Central memory CD4-positive, alpha-beta T cell (primary cell): ENCODE data around the gene SKA1.
"Not testable (repeated sequence)": the region's sequence is repeated elsewhere in the genome, so short reads cannot be mapped to it uniquely, and the experiment has no call there.

Experiments used
- DNase-seq: peaks from one replicate; pipeline ENCODE4 v3.0.0; 2022

The SKA1 gene

DNA sequence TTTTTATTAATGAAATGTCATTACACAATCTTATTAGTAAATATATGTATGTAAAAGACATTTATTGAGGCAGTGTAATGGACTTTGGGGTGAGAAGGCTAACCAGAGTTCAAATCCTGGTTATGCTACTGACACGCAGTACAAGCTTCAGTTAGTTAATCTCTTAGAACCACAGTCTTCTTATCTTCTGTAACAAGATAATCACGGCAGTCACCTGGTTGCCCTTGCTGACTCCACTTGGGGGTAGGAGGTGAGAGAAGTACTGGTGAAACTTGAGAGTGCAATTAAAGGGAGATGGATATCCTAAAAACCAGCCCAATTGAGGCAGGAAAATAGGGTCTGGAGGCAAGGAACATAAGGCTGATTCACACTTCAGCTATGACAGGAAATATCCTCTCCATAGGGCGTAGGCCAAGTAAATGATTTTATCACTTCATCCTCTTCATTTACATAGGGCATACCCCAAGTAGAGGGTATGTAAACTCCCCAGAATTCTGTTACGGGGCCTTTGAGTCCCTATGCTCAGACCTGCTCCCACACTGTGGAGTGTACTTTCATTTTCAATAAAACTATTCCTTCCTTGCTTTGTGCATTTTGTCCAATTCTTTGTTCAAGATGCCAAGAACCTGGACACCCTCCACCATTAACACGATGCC lies 21.3 kb downstream of the SKA1 start:
- no peak for DNase-seq

DNA sequence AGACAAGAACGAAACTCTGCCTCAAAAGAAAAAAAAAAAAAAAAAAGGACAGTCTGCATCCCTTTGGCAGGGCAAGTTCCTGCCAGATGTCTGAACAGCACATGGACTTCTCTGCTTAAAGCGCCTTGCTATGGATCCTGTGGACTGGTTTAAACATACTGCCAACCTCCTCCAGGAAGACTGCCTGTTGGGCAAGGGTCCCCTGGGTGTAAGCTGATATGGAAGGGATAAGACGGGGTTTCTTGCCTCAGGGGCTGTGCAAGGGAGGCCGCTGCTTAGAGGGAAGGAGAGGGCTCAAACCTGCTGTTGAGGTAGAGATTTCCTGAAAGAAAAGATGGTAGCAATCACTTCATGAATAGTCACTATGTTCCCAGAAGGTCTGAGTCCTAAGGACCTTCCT lies 22.2 kb downstream of the SKA1 start:
- no peak for DNase-seq

DNA sequence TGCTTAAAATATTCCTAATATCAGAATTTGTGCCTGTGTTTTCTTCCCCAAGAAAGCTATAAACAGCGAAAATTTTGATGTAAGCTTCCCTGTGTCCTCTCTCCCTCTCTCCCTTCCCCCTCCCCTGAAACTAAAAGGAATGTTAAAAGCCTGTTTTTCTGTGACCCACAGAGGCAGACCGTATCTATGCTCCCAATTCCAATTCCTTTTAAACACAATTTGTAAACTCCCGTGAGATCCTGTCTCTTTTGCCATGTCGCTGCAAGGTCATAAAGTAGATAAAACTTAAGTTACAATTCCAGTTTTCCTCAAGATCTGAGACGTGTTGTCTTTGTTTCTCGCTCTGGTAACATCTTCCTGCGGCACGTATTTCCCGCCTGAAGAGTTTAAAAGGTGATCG lies 23.3 kb downstream of the SKA1 start:
- no peak for DNase-seq

DNA sequence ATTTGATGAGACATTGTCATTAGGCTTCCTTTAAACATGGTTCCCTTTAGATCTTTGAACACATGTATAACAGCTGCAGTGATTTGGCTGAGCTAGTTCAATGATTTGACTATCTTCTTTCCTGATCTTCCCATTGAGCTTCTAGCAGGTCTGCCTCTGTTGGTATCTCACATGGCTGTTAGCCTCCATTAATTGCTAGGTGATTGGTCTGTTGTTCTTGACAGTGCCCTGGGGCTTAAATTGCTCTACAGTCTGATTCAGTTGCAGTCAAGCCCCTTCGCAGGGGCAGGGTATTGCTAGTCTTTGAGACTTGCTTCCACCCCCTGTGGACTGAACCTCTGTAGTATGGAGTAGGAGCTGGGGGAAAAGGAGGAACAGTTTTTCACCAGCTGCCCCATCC lies 24.1 kb downstream of the SKA1 start:
- DNase-seq = no peak

DNA sequence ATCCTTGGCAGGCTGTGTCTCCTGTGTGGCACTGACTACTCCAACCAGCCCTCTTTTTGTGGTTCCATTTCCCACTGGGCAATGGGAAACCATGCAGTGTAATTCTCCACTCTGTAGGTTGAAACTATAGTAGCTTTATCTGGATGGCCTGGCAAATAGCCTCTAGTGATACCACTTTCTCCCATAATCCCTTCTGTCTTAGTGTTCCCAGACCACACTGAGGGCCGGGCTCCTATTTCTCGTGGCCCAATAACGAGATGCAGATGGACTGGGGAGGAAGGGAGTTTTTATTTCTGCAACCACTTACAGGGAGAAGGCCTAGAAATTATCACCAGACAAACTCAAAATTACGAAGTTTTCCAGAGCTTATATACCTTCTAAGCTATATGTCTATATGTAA lies 24.7 kb downstream of the SKA1 start:
- no peak for DNase-seq

DNA sequence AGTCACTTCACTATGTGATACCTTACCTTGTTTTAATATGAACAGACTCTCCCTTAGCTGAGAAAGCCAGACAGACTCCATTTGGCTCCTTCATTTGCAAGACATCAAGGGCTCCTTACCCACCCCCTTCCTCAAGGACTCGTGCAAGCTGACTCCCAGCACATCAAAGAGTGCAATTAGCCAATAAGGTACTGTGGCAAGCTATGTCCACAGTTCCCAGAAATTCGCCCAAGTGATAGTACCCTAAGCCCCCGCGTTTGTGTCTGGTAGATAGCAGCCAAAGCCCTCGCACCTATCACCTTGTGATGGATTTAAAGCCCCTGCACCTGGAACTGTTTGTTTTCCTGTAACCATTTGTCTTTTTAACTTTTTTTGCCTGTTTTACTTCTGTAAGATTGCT lies 25.6 kb downstream of the SKA1 start:
- DNase-seq = not testable (repeated sequence)

DNA sequence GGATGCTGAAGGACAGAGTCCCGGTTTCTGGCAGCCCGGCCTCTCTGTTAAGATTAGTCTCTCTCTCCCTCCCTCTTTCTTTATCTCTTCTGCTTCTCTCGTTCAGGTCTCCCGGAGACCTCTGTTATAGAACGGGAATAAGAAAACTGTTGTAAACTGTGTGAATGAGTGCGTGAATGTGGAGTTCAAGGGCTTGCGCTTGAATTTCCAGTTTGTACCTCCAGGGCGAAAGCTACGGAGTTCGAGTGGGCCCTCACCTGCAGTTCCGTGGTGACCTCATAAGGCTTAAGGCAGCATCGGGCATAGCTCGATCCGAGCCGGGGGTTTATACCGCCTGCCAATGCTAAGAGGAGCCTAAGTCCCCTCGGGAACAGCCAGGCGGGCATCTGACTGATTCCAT lies 26.4 kb downstream of the SKA1 start:
- DNase-seq = no peak

DNA sequence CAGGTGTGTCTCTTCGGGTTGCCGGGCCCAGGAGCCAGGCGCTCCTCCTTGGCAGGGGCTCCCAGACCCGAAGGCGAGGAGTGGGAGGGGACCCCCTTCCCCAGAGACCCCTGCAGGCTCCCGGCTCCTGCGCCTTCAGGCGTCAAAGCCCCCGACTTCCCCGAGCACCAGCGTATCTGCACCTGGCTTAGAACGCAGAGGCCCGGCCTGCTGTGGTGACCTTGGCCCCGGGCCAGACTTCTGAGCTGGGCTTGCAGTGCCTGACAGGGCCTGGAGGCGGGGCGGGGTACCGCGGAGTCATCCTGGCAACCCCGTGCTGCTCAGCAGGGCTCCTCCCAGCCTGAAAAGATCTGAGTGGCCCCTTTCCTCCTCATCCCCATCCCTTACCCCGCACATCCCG lies 27.0 kb downstream of the SKA1 start:
- DNase-seq = no peak

DNA sequence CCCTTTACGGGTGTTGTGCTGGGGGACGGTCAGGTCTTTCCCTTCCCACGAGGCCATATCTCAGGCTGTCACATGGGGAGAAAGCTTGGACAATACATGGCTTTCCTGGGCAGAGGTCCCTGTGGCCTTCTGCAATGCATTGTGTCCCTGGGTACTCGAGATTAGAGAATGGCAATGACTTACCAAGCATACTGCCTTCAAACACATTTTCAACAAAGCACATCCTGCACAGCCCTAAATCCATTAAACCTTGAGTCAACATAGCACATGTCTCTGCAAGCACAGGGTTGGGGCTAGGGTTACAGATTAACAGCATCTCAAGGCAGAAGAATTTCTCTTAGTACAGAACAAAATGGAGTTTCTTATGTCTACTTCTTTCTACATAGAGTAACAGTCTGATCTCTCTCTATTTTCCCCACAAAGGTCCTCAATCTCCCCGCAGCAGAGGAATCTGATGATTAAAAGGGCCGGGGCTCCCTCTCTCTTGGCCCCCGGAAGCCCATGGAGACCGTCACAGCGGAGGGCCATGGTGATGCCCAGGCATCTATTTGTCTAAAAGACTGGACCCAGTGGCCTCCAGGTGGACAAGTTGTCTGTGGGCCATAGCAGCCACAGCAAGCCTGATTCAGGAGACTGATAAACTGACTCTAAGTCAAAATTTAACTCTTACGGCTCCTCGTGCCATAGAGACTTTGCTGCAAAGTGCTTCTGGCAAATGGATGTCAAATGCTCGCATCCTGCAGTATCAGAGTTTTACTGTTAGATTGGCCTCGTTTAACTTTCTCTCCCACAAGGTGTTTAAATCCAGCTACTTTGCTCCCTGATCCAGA lies 30.1 kb downstream of the SKA1 start:
- DNase-seq = not testable (repeated sequence)

DNA sequence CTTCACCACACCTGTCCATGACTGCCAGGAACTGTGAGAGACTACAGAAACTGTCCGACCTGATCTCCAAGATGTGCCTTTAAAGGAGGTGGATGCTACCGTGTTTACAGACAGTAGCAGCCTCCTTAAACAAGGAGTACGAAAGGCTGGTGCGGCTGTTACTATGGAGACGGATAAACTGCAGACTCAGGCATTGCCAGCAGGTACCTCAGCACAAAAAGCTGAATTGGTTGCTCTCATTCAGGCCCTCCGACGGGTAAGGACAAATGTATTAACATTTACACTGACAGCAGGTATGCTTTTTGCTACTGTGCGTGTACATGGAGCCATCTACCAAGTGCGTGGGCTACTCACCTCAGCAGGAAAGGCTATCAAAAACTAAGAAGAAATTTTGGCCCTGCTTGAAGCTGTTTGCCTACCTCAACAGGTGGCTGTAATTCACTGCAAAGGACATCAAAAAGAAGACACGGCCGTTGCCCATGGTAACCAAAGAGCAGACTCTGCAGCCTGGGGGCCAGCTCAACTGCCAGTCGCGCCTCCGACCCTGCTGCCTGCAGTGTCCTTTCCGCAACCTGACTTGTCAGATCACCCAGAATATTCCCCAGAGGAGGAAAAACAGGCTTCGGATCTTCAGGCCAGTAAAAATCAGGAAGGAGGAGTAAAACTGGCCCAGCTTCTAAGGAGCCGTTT lies 30.9 kb downstream of the SKA1 start:
- no peak for DNase-seq

DNA sequence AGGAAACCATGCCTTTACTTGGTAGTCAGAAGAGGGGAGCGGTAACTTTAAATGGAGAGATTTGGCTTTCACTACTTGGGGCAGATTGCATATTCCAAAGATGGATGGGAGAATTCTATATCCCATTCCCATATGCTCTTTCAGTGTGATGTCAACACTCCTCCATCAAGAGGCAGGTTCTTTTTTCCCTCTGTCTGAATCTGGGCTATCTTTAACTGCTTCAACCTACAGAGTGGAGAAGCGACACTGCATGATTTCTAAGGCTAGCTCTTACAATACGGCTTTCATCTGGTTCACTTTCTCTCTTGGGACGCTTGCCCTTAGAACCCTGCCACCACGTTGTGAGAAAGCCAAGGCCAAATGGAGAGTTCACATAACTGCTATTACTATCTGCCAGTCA lies 34.4 kb downstream of the SKA1 start:
- DNase-seq = no peak

DNA sequence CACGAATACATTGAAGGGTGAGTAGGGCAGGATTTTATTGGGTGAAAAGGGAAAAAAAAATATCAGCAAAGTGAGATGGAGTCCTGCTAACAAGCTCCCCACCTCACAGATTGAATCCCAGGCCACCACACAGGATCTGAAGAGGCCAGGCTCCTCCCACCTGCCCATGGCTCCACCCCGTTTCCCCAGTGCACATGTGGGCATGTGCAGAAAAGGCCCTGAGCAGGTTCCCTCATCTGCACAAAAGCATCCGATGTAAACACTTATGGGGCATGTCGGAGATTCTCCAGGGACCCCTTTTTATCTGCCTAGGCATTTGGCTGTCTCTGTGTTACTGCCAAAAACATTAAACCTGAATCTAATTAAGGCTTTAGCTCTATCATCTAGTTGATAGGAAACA lies 35.2 kb downstream of the SKA1 start:
- DNase-seq = no peak

DNA sequence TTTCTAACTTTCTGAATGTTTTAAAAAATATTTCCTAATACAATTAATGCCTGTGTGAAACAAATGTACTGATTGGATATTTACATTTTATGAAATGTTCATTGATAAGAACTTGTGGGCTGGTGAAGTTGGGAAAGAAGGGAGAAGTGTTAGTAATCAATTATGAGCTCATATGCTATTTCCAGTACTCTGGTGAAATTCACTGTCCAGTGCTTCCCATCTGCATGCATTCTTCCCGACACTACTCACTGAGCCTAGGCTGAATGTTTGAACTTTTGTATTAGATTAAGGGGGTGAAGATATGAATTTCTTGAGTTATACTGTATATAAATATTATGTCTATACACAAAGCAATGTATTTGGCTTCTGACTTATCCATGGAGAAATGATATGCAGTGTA lies 36.0 kb downstream of the SKA1 start:
- DNase-seq = no peak

DNA sequence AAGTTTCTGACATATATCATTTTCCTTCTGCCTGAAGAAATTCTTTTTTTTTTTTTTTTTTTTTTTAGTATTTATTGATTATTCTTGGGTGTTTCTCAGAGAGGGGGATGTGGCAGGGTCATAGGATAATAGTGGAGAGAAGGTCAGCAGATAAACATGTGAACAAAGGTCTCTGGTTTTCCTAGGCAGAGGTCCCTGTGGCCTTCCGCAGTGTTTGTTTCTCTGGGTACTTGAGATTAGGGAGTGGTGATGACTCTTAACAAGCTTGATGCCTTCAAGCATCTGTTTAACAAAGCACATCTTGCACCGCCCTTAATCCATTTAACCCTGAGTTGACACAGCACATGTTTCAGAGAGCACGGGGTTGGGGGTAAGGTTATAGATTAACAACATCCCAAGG lies 42.0 kb downstream of the SKA1 start:
- DNase-seq = not testable (repeated sequence)

DNA sequence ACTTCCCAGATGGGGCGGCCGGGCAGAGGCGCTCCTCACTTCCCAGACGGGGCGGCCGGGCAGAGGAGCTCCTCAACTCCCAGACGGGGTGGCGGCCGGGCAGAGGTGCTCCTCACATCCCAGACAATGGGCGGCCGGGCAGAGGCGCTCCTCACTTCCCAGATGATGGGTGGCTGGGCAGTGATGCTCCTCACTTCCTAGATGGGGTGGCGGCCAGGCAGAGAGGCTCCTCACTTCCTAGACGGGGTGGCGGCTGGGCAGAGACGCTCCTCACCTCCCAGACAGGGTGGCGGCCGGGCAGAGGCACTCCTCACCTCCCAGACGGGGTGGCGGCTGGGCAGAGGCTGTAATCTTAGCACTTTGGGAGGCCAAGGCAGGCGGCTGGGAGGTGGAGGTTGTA lies 42.9 kb downstream of the SKA1 start:
- DNase-seq = not testable (repeated sequence)

DNA sequence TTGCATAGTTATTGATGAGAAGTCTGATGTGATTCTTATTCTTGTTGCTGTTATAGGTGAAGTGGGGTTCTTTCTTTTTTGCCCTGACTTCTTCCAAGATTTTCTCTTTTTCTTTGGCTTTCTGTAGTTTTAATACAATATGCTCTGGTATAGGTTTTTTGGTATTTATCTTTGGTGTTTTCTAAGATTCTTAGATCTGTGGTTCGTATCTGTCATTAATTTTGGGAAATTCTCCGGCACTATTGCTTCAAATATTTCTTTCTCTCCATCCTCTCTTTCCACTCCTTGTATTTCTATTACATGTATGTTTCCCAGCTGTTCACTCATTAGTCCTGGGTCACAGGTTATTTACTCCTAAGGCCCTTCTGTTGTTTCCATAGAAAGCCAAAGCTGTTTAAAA lies 43.8 kb downstream of the SKA1 start:
- DNase-seq = no peak

DNA sequence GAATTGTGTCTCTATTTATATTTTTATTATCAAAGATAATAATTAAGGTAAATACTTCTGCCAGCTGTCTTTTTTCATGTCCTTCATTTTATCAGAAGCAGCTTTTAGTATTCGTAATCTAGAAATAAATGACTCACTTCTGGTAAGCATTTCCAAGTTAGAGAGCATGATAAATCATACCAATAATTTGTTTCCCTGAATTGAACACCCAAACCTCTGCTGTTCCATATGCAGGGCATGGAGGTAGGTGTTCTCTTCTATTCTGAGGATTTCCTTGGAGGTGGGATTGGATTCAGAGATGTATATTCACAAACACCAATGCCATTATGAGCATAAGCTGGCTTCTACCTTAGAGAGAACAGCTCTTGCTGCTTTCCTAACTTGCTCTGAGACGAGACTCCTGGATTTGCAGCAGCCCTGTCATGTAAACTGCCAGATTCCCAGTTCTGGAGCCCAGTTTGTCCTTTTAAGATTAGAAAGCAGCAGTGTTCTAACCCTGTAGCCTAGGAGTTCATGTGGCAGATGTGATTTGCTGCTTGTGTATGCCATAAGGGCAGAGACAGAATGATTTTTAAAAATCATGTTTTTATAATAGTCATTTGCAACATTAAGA lies 47.5 kb downstream of the SKA1 start:
- DNase-seq = no peak

DNA sequence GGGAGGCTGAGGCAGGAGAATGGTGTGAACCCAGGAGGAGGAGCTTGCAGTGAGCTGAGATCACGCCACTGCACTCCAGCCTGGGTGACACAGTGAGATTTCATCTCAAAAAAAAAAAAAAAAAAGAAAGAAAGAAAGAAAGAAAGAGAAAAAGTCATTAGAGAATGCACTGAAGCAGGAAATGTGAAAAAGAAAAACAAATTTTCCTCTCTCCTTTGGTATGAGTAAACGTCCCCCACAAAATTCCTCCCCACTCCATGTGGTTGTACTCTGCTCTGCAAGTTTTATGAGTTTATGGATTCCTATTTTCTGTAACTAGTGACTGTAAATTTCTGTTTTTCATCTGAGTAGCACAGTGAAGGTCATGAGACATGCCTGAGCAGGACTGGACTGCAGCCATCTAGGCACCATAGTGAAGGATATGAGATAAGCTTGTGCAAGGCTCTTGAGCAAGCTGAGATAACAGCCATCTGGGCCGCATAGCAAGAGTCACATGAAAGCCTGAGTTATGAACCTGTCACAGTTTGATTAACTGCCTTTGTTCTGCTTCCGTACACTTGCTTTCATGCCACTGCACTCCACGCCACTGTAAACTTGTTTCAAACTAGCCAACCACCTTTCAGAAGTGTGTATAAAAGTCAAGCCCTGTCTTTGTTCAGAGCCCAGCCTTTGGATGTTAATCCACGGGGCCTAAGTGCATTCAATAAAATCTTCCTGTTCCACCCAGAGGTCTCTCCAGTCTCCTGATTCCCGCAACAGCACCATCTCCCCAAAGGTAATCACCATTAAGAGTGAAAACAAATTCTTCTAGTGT lies 50.2 kb downstream of the SKA1 start:
- no peak for DNase-seq

DNA sequence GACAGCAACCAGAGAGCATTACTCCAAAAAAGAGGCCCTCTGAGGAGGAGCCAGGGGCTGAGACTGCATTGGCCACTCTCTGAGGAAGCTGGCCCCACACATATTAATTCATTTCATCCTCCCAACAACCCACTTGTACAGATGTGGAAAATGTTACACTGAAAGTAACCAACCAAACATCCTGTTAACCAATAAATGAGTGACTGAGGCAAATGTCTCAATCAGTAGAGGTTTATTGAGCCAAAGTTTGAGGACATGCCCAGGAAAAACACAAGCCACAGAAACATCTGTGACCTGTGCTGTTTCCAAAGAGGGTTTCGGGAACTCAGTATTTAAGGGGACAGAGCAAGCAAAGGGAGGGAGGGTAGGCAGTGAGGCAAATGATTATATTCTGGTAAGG lies 53.0 kb downstream of the SKA1 start:
- no peak for DNase-seq

DNA sequence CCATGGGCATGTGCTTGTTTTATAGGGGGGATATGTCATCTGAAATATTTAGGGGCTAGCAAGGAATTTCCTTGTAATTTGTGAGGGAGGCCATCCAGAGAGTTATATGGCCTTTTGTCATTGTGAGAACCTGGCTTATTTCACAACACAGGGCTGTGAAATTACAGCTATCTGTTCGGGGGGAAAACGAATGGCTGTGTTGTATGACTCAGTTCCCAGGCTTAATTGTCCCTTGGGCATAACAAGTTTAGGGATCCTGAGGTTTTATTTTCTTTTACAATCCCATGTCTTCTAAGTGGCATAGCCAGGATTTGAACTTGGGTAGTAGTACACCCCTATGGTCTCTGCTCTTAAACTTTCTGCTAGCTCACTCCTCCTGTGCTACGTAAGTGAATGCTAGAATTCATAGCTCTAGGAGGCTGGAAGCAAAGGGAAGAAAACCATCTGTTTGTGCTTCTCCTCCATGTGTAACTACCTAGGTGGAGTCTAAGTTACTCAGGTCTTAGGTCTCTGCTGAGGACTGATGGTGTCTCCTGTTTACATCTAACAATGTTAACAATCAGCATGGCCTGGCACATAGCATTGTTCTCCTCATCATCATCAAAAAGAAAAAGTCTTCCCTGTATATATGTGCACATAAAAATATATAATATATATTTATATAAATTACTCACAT lies 53.8 kb downstream of the SKA1 start:
- DNase-seq = no peak

DNA sequence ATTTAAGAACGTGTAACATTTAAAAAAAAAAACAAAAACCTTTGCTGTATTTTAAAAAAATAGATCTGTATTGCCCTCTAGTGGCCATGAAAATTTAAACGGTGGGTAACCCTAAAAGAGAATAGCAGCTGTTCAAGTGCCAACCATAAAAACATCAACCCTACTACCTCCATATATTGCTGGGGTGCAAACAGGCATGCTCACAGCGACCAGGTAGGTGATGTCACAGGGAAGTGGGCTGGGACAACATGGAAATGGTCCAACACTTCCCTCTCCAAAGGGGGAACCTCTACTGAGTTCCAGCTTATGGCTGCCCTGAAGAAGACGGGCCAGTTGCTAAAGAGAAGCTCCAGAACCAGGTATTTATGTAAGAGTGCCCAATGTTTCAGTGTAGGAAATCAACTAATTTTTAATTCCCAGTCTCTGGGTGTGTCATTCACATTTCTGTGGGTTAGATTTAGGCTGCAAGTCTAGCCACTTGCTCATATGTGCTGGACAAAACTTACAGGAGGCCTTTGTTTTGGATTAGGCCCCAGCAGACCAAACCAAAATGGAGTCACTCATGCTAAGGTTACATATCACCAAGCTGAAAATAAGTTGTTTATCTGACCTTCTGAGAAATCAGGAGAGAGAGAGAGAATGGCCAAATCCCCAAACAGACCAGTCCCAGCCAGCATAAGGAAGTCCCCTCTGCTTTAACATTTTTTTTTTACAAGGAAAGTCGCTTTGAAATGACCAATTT lies 54.5 kb downstream of the SKA1 start:
- no peak for DNase-seq
